B cell (primary cell): ENCODE data around the gene HOXD12. TPM values are rescaled to one million over a fixed set of nuclear protein-coding genes. Genes with fewer than 3 reads are reported as not detected.

Experiments used
- ATAC-seq: fragments of 200-7000 bp; cut with Tn5 transposase; one replicate; pipeline ENCODE4 v1.10.0; 2021; ENCODE audit warnings: low read depth, mild to moderate bottlenecking, moderate number of reproducible peaks, moderate library complexity
- CTCF ChIA-PET: fragments of 350-600 bp; sonication (Branson Sonifier 250); formaldehyde crosslinking; loops from one replicate; lab custom pipeline; 2021; ENCODE audit warnings: antibody characterized with exemption, inconsistent platforms; lab: Charles Lee
- POLR2A ChIA-PET: fragments of 350-600 bp; sonication (Branson Sonifier 250); formaldehyde crosslinking; loops from one replicate; lab custom pipeline; 2021; ENCODE audit warnings: antibody characterized with exemption; lab: Charles Lee
- DNase-seq: peaks from one replicate; pipeline ENCODE4 v3.0.0; 2013
- H2AFZ ChIP-seq: 2 replicates; pipeline ENCODE4 v1.6.1; 2012; ENCODE audit warnings: mild to moderate bottlenecking, low read depth, low read length; ENCODE audit not compliant: insufficient read depth, poor library complexity, severe bottlenecking
- H3K27ac ChIP-seq, 2 donors: 1 replicate in 1 of 2; 2 replicates in 1 of 2; pipeline ENCODE4 v1.5.1; 2012 to 2013; ENCODE audit warnings: low read length in 2 of 2, mild to moderate bottlenecking in 2 of 2, moderate library complexity in 1 of 2
- H3K27me3 ChIP-seq, 4 experiments: fragments of 200-600 bp in 1 of 4; sonication (generic) in 1 of 4; replicated peaks in 1 of 4; 1 replicate in 2 of 4; 2 replicates in 2 of 4; pipeline versions ENCODE4 v1.6.1 to v1.7.0; 2013 to 2016; ENCODE audit warnings: low read length in 3 of 4, mild to moderate bottlenecking in 2 of 4, mixed read lengths in 1 of 4, moderate library complexity in 1 of 4; ENCODE audit not compliant: insufficient read depth in 4 of 4, control insufficient read depth in 3 of 4; ENCODE audit errors: control extremely low read depth in 1 of 4
- H3K36me3 ChIP-seq, 2 experiments: replicated peaks in 1 of 2; 1 replicate in 1 of 2; 2 replicates in 1 of 2; pipeline versions ENCODE4 v1.6.1 to v1.7.1; 2013; ENCODE audit warnings: low read length in 1 of 2; ENCODE audit not compliant: insufficient read depth in 2 of 2, control insufficient read depth in 1 of 2; ENCODE audit errors: control extremely low read depth in 1 of 2, extremely low read depth in 1 of 2
- H3K4me1 ChIP-seq, 2 donors: fragments of 200-600 bp in 1 of 2; sonication (generic) in 1 of 2; 1 replicate in 1 of 2; 2 replicates in 1 of 2; pipeline versions ENCODE4 v1.5.1 to v1.6.1; 2013 to 2017; ENCODE audit warnings: low read length in 2 of 2; ENCODE audit not compliant: control insufficient read depth in 2 of 2, insufficient read depth in 2 of 2
- H3K4me2 ChIP-seq: replicated peaks from 2 replicates; pipeline ENCODE3; 2012; ENCODE audit warnings: mild to moderate bottlenecking, low read depth, low read length; ENCODE audit not compliant: poor library complexity, severe bottlenecking
- H3K4me3 ChIP-seq, 5 experiments: fragments of 200-600 bp in 1 of 5; sonication (generic) in 1 of 5; 1 replicate in 3 of 5; 2 replicates in 2 of 5; pipeline versions ENCODE4 v1.5.1 to v1.7.0; 2011 to 2016; ENCODE audit warnings: low read length in 4 of 5, mild to moderate bottlenecking in 4 of 5, low read depth in 2 of 5, control low read depth in 1 of 5, moderate library complexity in 1 of 5; ENCODE audit not compliant: insufficient read depth in 1 of 5; ENCODE audit errors: control extremely low read depth in 1 of 5, extremely low read depth in 1 of 5
- H3K79me2 ChIP-seq: fragments of 200-600 bp; sonication (generic); one replicate; pipeline ENCODE4 v1.6.0; 2016; ENCODE audit warnings: low read length; ENCODE audit not compliant: control insufficient read depth, insufficient read depth
- H3K9ac ChIP-seq: fragments of 200-600 bp; sonication (generic); 2 replicates; pipeline ENCODE4 v1.6.1; 2017; ENCODE audit warnings: mild to moderate bottlenecking, low read length, moderate library complexity
- H3K9me3 ChIP-seq, 3 donors: one replicate each; pipeline versions ENCODE4 v1.6.1 to v1.7.1; 2013; ENCODE audit warnings: low read length in 2 of 3; ENCODE audit not compliant: control insufficient read depth in 2 of 3, insufficient read depth in 1 of 3; ENCODE audit errors: control extremely low read depth in 1 of 3
- H4K20me1 ChIP-seq: 2 replicates; pipeline ENCODE4 v1.6.0; 2012; ENCODE audit warnings: mild to moderate bottlenecking, low read length; ENCODE audit not compliant: insufficient read depth, control insufficient read depth, poor library complexity, severe bottlenecking
- H3K27ac Mint-ChIP-seq: one replicate; pipeline ENCODE4 v1.8.0; 2021; ENCODE audit warnings: mixed read lengths
- H3K27me3 Mint-ChIP-seq: one replicate; pipeline ENCODE4 v1.8.0; 2021; ENCODE audit warnings: mixed read lengths
- H3K4me1 Mint-ChIP-seq: one replicate; pipeline ENCODE4 v1.8.0; 2021; ENCODE audit warnings: mixed read lengths
- H3K4me3 Mint-ChIP-seq: one replicate; pipeline ENCODE4 v1.8.0; 2021; ENCODE audit warnings: mixed read lengths
- H3K9me3 Mint-ChIP-seq: one replicate; pipeline ENCODE4 v1.8.0; 2022; ENCODE audit warnings: mixed read lengths; ENCODE audit not compliant: insufficient read depth
- CTCF ChIP-seq: fragments of 200-600 bp; IDR thresholded peaks from one replicate; pipeline ENCODE4 v1.8.0; 2022; ENCODE audit warnings: antibody characterized with exemption, mild to moderate bottlenecking
- EZH2 ChIP-seq: IDR thresholded peaks from 2 replicates; pipeline ENCODE4 v1.6.1; 2012; ENCODE audit warnings: borderline replicate concordance, low read depth, mild to moderate bottlenecking, moderate library complexity, low read length; ENCODE audit not compliant: insufficient read depth, poor library complexity, severe bottlenecking
- WGBS: methylation state at CpG from one replicate; pipeline ENCODE4 v1.1.5; 2013; ENCODE audit warnings: missing lambda C conversion rate; ENCODE audit not compliant: insufficient coverage; 5-methylcytosine and 5-hydroxymethylcytosine counted together
- intact Hi-C: fragments of 100-400 bp; cut with micrococcal nuclease; formaldehyde crosslinking; loops from one replicate; pipeline ENCODE4 v1.10.0; 2022
- polyA plus RNA-seq: library from polyadenylated mRNA; depleted of rRNA; stranded (reverse); fragments of >200 nt; gene quantifications from 2 replicates; pipeline ENCODE4 v1.2.3, GENCODE V29; 2012
- total RNA-seq, 2 donors: library from RNA; stranded (reverse); fragments of 120-200 nt in 1 of 2; gene quantifications; 1 replicate in 1 of 2; 2 replicates in 1 of 2; pipeline versions ENCODE4 v1.2.3 to v1.2.4, GENCODE V29; 2013 to 2022

Gene HOXD12
- total and polyA plus RNA-seq, 2 donors (not counting 1 experiment from before 2014, with no cell fraction given), result not detected

DNA sequence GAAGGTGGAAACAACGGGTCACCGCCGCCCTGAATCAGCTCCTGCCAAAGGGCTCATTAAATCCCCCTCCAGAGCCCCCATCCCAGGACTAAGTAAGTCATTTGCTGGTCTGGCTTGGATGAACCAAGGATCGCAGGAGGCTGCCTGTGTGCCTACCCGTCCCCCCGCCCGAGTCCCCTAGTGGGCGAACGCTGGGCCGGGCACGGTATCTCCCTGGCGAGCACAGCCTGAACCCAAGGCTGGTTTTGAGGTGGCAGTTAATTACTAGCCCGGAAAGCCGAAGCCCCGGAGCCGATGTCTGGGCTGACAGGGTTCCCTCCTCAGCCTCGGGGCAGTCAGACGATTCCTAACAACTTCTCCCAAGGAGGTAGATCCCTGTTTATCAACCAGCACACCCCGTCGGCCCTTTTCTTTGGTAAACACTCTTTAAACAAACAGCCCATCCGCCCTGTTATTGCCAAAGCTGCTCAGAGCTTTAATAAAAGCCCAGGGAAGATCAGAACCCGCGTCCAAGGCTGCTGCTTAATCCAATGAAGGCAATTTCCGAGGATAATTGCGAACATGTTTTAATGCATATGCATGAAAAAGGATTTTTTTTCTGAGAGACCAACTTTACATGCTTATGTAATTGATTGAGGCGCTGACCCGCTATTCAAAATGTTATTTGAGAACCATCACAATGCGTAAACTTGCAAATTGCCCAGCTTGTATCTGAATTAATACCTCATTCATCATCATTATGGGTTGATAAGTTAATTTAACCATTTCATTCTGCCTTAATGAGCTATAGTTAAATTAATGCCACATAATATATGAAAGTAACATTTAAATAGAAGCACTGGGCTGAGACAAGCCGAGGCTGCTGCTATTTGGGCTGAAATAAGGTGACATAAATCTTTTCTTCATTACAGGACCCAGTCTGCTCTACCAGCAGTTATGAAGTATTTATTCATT lies 26.4 kb upstream of the HOXD12 start:
- peaks cover 4 to 8% of the 10 kb centered on the region in 2 donors for H3K4me1 ChIP-seq
- H3K9me3 ChIP-seq, result peaks cover 0 to 25% (median 5%) of the 10 kb centered on the region in 3 donors
- Mint-ChIP-seq H3K4me3 (no peak overlapping the region), H3K4me1 (no peaks in the 10 kb centered on the region), H3K9me3 (no peaks in the 10 kb centered on the region), H3K27me3 (peaks cover 77% of the 10 kb centered on the region), H3K27ac (no peak overlapping the region)
- H3K36me3 ChIP-seq, result no peaks in the 10 kb centered on the region
- H4K20me1 ChIP-seq, result no peaks in the 10 kb centered on the region
- no peak overlapping the region for H3K9ac ChIP-seq
- TF ChIP-seq EZH2, result no peak
- no peak for TF ChIP-seq CTCF
- intact Hi-C loops, result no loop called here
- ChIA-PET POLR2A (no interaction called here), CTCF (interaction anchor here (1.1 kb wide), 1 partner anchor 12 kb away, joined by 3 read pairs; no protein-coding TSS in a partner anchor)
- H3K4me2 ChIP-seq, result no peak overlapping the region
- DNase-seq (peak; percentile 23), ATAC-seq (no peak)
- H3K27ac ChIP-seq, result no peak overlapping the region
- 10% methylated on average over 24 of the region's 29 CpGs for WGBS
- H2AFZ ChIP-seq, result no peak overlapping the region
- no peak overlapping the region for H3K4me3 ChIP-seq
- H3K79me2 ChIP-seq, result no peaks in the 10 kb centered on the region
- H3K27me3 ChIP-seq, result peaks cover 1 to 86% (median 67%) of the 10 kb centered on the region in 4 experiments
